GM12864 (cell line): ENCODE results near the gene BBX.

Experiments used
- DNase-seq: peaks from one replicate; pipeline ENCODE4 v3.0.0-alpha.2; 2011; ENCODE audit warnings: low read depth
- H3K4me3 ChIP-seq: 2 replicates; pipeline ENCODE4 v1.5.1; 2011; ENCODE audit warnings: mild to moderate bottlenecking, low read depth, low read length, control low read depth
- TF ChIP-seq, protein P1 (sequence below): IDR thresholded peaks from 2 replicates; pipeline ENCODE4 v1.5.1; 2011; ENCODE audit warnings: low read depth, mild to moderate bottlenecking, moderate library complexity, low read length, control low read depth, inconsistent platforms; ENCODE audit errors: missing control alignments

BBX gene

DNA sequence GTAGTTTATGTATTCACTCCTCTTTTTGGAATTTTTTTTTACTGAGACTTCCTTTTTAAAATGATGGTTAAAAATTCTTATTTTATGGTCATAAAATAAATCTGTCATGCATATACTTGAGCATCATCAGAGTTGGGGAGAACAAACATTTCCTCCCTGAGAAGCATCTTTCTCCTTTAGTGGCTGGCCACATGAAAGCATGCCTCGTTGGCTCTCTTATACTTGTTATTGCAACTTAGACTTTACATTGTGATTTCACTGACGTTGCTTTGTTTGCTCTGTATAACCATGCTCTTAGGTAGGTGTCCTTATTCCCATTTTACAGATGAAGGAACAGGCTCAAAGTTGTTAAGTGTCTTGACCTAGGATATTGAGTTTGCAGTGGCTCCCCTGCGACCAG is 18.1 kb downstream of the BBX start:
- H3K4me3 ChIP-seq = no peak overlapping the region
- TF ChIP-seq, protein P1, sequence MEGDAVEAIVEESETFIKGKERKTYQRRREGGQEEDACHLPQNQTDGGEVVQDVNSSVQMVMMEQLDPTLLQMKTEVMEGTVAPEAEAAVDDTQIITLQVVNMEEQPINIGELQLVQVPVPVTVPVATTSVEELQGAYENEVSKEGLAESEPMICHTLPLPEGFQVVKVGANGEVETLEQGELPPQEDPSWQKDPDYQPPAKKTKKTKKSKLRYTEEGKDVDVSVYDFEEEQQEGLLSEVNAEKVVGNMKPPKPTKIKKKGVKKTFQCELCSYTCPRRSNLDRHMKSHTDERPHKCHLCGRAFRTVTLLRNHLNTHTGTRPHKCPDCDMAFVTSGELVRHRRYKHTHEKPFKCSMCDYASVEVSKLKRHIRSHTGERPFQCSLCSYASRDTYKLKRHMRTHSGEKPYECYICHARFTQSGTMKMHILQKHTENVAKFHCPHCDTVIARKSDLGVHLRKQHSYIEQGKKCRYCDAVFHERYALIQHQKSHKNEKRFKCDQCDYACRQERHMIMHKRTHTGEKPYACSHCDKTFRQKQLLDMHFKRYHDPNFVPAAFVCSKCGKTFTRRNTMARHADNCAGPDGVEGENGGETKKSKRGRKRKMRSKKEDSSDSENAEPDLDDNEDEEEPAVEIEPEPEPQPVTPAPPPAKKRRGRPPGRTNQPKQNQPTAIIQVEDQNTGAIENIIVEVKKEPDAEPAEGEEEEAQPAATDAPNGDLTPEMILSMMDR = no peak
- no peak for DNase-seq

DNA sequence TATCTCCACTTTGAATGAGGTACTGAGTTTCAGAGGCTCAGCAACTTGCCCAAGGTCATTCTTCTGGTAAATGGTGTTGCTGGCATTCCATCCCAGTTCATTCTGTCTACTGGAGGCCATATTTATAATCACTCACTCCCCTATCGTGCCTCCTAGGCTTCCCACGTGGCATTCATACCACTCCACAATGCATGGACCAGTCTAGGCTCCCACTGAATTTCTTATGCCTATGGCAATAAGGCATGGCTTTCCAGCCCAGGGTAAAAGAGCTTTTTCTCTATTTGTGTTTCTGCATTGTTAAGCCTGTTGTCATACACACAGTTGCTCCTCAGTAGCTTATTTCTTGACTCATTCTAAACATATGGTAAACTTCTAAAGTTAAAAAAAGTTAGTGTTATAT is 19.9 kb downstream of the BBX start:
- no peak overlapping the region for H3K4me3 ChIP-seq
- TF ChIP-seq, protein P1 = no peak
- DNase-seq = no peak

DNA sequence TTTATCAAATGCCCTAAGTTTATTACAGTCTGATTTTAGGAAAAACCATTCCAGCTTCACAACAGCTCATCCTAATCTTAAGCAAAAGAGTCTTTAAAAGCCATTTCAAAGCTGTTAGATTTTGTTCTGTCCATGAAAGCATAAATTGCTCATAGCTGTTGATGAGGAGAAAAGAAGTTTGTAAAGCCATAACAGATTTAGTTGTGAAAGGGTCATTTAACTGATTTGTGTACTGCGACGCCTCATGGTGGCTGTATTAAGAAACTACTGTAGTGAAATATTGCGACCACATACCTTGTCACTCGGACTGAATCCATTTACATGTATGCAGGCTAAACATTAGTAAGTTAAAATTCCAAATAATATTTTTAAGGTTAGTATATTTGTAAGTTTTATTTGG is 20.9 kb downstream of the BBX start:
- no peak for DNase-seq
- no peak overlapping the region for H3K4me3 ChIP-seq
- TF ChIP-seq, protein P1 = no peak

DNA sequence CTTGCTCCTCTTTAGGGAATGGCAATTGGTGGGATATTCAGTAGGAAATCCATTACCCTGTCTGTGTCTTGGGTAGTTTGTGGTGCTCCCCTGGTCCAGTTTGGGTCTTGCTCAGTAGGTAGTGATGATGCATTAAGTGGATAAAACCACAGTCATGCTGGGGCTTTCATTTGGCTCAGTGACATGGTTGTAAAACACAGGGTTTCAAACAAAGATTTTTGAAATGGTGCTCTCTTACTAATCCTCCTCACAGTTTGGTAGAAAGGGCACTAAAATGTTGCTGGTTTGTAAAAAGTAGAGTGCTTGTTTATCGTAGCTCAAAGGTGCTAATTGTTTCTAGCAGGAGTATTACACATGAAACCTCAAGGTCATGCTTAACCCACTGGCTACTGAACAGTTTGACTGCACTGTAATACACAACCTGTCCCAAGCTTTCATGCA is 22.9 kb downstream of the BBX start:
- DNase-seq = no peak
- TF ChIP-seq, protein P1 = no peak
- H3K4me3 ChIP-seq = no peak overlapping the region

DNA sequence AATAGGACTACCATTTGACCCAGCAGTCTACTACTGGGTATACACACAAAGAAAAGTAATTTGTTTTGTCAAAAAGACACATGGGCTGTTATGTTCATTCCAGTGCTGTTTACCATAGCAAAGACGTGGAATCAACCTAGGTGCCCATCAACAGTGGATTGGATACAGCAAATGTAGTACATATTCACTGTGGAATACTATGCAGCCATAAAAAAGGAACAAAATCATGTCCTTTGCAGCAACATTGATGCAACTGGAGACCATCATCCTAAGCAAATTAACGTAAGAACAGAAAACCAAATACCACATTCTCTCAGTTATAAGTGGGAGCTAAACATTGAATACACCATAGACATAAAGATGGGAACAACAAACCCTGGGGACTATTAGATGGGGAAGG is 25.8 kb downstream of the BBX start:
- H3K4me3 ChIP-seq = no peak overlapping the region
- DNase-seq = no peak
- TF ChIP-seq, protein P1 = no peak

DNA sequence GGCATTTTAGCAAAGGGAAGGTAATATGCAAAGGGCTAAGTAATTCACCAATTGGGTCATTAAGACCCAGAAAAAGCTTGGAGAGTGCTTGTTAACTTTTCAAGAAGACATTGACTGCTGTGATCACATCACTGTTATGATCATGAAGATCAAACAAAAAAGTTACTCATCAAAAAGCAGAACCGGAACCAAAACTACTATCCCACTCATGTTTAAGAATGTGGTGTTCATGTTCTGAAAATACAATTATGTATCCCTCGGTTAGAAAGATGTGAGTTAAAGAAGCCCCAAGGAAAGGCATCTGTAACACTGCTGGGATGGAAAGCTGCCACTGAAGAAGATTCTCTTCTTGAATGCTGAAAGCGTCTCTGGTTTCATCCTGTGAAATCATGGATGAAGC is 32.6 kb downstream of the BBX start:
- no peak for DNase-seq
- H3K4me3 ChIP-seq = no peak overlapping the region
- TF ChIP-seq, protein P1 = no peak

DNA sequence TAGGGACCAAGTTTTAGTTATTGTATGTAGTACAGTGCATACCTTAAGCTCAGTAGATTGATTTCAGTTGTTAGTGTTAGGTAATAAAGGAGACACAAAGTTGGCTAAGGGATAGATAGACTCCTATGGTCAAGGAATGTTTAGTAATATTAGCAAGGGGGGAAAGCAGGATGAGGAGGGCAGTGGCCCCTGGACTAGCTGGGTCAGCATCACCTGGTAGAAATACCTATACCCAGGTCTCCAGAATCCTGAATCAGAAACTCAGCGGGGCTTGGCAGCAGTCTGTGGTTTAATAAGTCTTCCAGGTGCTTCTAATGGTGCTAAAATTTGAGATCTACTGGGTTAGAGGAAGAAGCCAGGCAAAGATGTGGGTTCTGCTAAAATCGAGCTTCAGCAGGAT is 35.0 kb downstream of the BBX start:
- no peak overlapping the region for H3K4me3 ChIP-seq
- no peak for DNase-seq
- TF ChIP-seq, protein P1 = no peak
